ENCODE data around the gene TBC1D9B. TPM values are rescaled to one million over a fixed set of nuclear protein-coding genes. Genes with fewer than 3 reads are reported as not detected.

The TBC1D9B gene
- total RNA-seq, 4 donors from 2014 or later: 58.8 to 439 (median 212) TPM

GRCh38 chr5:179869101-179869500 is 38.6 kb downstream of the TBC1D9B start:
- WGBS, 2 donors (ENCODE audit: low coverage in 1 of 2): 100% methylated on average over 1 of the region's 5 CpGs; no CpG with 5 or more reads in 1 of the 2 donors
- Histone ChIP-seq H3K27me3 (no peaks in the 10 kb centered on the region), H3K4me3 (no peak overlapping the region), H3K4me1 (no peaks in the 10 kb centered on the region), H3K27ac (no peak overlapping the region), H3K9me3 (no peaks in the 10 kb centered on the region), H3K36me3 (peaks cover 0 to 98% of the 10 kb centered on the region in 2 donors)
- no peak for ATAC-seq
- TF ChIP-seq CTCF (IDR thresholded peaks at IDR 0.05) (no peak), EP300 (IDR thresholded peaks at IDR 0.05) (no peak), POLR2A (IDR thresholded peaks at IDR 0.05) (no peak), POLR2AphosphoS5 (IDR thresholded peaks at IDR 0.05) (no peak)

- H3K4me3 ChIP-seq: no peak overlapping the region
- peaks cover 0 to 98% of the 10 kb centered on the region in 2 donors for H3K36me3 ChIP-seq
- no peaks in the 10 kb centered on the region for H3K27me3 ChIP-seq
- TF ChIP-seq CTCF (IDR thresholded peaks at IDR 0.05) (no peak), POLR2A (IDR thresholded peaks at IDR 0.05) (no peak), EP300 (IDR thresholded peaks at IDR 0.05) (no peak), POLR2AphosphoS5 (IDR thresholded peaks at IDR 0.05) (no peak)
- no peaks in the 10 kb centered on the region for H3K4me1 ChIP-seq
- no peak overlapping the region for H3K27ac ChIP-seq
- no CpG with 5 or more reads among the region's 14 CpGs for WGBS, 2 donors (ENCODE audit: low coverage in 1 of 2)
- no peak for ATAC-seq
- no peaks in the 10 kb centered on the region for H3K9me3 ChIP-seq
Observed at GRCh38 chr5:179868541-179868940, 39.2 kb downstream of the TBC1D9B start.

GRCh38 chr5:179867476-179867875 is 40.2 kb downstream of the TBC1D9B start:
- WGBS, 2 donors (ENCODE audit: low coverage in 1 of 2): 100% methylated on average over 1 of the region's 11 CpGs; no CpG with 5 or more reads in 1 of the 2 donors
- no peak overlapping the region for H3K27ac ChIP-seq
- ATAC-seq: no peak
- no peaks in the 10 kb centered on the region for H3K4me1 ChIP-seq
- peaks cover 0 to 98% of the 10 kb centered on the region in 2 donors for H3K36me3 ChIP-seq
- H3K9me3 ChIP-seq: no peaks in the 10 kb centered on the region
- TF ChIP-seq POLR2A (IDR thresholded peaks at IDR 0.05): no peak
- no peak for TF ChIP-seq CTCF (IDR thresholded peaks at IDR 0.05)
- TF ChIP-seq POLR2AphosphoS5 (IDR thresholded peaks at IDR 0.05): no peak
- no peak for TF ChIP-seq EP300 (IDR thresholded peaks at IDR 0.05)
- no peaks in the 10 kb centered on the region for H3K27me3 ChIP-seq
- no peak overlapping the region for H3K4me3 ChIP-seq

GRCh38 chr5:179867079-179867465 is 40.6 kb downstream of the TBC1D9B start:
- Histone ChIP-seq H3K9me3 (no peaks in the 10 kb centered on the region), H3K4me1 (no peaks in the 10 kb centered on the region), H3K27ac (no peak overlapping the region), H3K36me3 (peaks cover 0 to 98% of the 10 kb centered on the region in 2 donors), H3K27me3 (no peaks in the 10 kb centered on the region), H3K4me3 (no peak overlapping the region)
- no peak for ATAC-seq
- WGBS, 2 donors (ENCODE audit: low coverage in 1 of 2): 80 to 95% methylated on average over 1 to 5 of the region's 6 CpGs
- TF ChIP-seq CTCF (IDR thresholded peaks at IDR 0.05): no peak
- TF ChIP-seq EP300 (IDR thresholded peaks at IDR 0.05): no peak
- no peak for TF ChIP-seq POLR2AphosphoS5 (IDR thresholded peaks at IDR 0.05)
- no peak for TF ChIP-seq POLR2A (IDR thresholded peaks at IDR 0.05)

- Histone ChIP-seq H3K4me3 (no peak overlapping the region), H3K9me3 (no peaks in the 10 kb centered on the region), H3K27me3 (no peaks in the 10 kb centered on the region), H3K36me3 (peaks cover 0 to 98% of the 10 kb centered on the region in 2 donors), H3K27ac (no peak overlapping the region), H3K4me1 (no peaks in the 10 kb centered on the region)
- ATAC-seq: no peak
- 31 to 65% methylated on average over 3 to 6 of the region's 21 CpGs for WGBS, 2 donors (ENCODE audit: low coverage in 1 of 2)
- TF ChIP-seq EP300 (IDR thresholded peaks at IDR 0.05) (no peak), POLR2AphosphoS5 (IDR thresholded peaks at IDR 0.05) (no peak), POLR2A (IDR thresholded peaks at IDR 0.05) (no peak), CTCF (IDR thresholded peaks at IDR 0.05) (no peak)
Observed at GRCh38 chr5:179866241-179867078, 41.2 kb downstream of the TBC1D9B start.

All from gastroesophageal sphincter (tissue), 4 donors.